A549 (cell line): ENCODE data around the gene MAPKAPK2. TPM values are rescaled to one million over a fixed set of nuclear protein-coding genes. Genes with fewer than 3 reads are reported as not detected.

Source experiments
- ATAC-seq, 2 experiments: fragments of 200-7000 bp in 1 of 2; fragments of >200 bp in 1 of 2; cut with Nextera tagmentation in 1 of 2; cut with Tn5 transposase in 1 of 2; 3 replicates each; pipeline versions ENCODE4 v1.8.0 to v1.9.1; 2018 to 2020; ENCODE audit warnings: mild to moderate bottlenecking in 1 of 2, moderate library complexity in 1 of 2
- CTCF ChIA-PET: fragments of 300-600 bp; sonication (Branson Sonifier 250); formaldehyde crosslinking; extraction: SDS; loops from one replicate; lab custom pipeline; 2021; ENCODE audit warnings: antibody characterized with exemption, inconsistent platforms; lab: Yijun Ruan, JAX
- POLR2A ChIA-PET: fragments of 350-600 bp; formaldehyde crosslinking; extraction: SDS; loops from one replicate; lab custom pipeline; 2021; ENCODE audit warnings: antibody characterized with exemption, inconsistent platforms; lab: Yijun Ruan, JAX
- DNase-seq, 2 experiments: peaks; one replicate each; pipeline versions ENCODE4 v3.0.0 to v3.0.0-alpha.2; 2011 to 2016; ENCODE audit warnings: low read depth in 1 of 2, low spot score in 1 of 2
- FAIRE-seq: peaks from 2 replicates; lab custom pipeline; 2011; peaks lifted over from hg19 to GRCh38; lab: Jason Lieb, UNC
- H3K27ac ChIP-seq, 2 experiments: fragments of >200 bp; sonication (Bioruptor Twin); formaldehyde crosslinking; 3 replicates each; pipeline ENCODE4 v1.5.1; 2016 to 2017
- H3K4me1 ChIP-seq: fragments of >200 bp; sonication (Bioruptor Twin); formaldehyde crosslinking; 3 replicates; pipeline ENCODE4 v1.6.1; 2016
- H3K4me2 ChIP-seq: fragments of >200 bp; sonication (Bioruptor Twin); formaldehyde crosslinking; 3 replicates; pipeline ENCODE4 v1.6.1; 2016
- H3K4me3 ChIP-seq: fragments of >200 bp; sonication (Bioruptor Twin); formaldehyde crosslinking; 3 replicates; pipeline ENCODE4 v1.5.1; 2016
- H3K9me3 ChIP-seq: fragments of >200 bp; sonication (Bioruptor Twin); formaldehyde crosslinking; 3 replicates; pipeline ENCODE4 v1.6.1; 2016
- CHD2 ChIP-seq: fragments of 150-350 bp; IDR thresholded peaks from 2 replicates; pipeline ENCODE4 v1.6.1; 2014; ENCODE audit warnings: low read length; ENCODE audit not compliant: partially characterized antibody
- CHD4 ChIP-seq: fragments of 200-600 bp; sonication (generic); IDR thresholded peaks from 2 replicates; pipeline ENCODE4 v1.6.1; 2016; ENCODE audit warnings: antibody characterized with exemption, mild to moderate bottlenecking, borderline replicate concordance
- EHF ChIP-seq: fragments of 250-450 bp; sonication (Bioruptor Pico); IDR thresholded peaks from 2 replicates; pipeline ENCODE4 v1.5.0; 2020; ENCODE audit warnings: mild to moderate bottlenecking
- EHMT2 ChIP-seq: fragments of 200-600 bp; sonication (generic); IDR thresholded peaks from 2 replicates; pipeline ENCODE4 v1.6.1; 2016; ENCODE audit warnings: antibody characterized with exemption, low read depth, mild to moderate bottlenecking, moderate library complexity
- EP300 ChIP-seq, 2 experiments: fragments of >200 bp; sonication (Bioruptor Twin); formaldehyde crosslinking; IDR thresholded peaks; 2 replicates in 1 of 2; 3 replicates in 1 of 2; pipeline ENCODE4 v1.6.1; 2016 to 2017
- FOSB ChIP-seq: fragments of 250-450 bp; sonication (Bioruptor Pico); IDR thresholded peaks from 2 replicates; pipeline ENCODE4 v1.5.0; 2020; ENCODE audit warnings: mild to moderate bottlenecking, moderate library complexity
- FOXS1 ChIP-seq: fragments of 250-450 bp; sonication (Bioruptor Pico); IDR thresholded peaks from 2 replicates; pipeline ENCODE4 v1.5.0; 2020; ENCODE audit warnings: mild to moderate bottlenecking, moderate library complexity
- GATA3 ChIP-seq: IDR thresholded peaks from 2 replicates; pipeline ENCODE4 v1.6.1; 2012; ENCODE audit warnings: borderline replicate concordance
- HDAC2 ChIP-seq: fragments of 200-600 bp; sonication (generic); IDR thresholded peaks from 2 replicates; pipeline ENCODE4 v1.6.1; 2016
- HEYL ChIP-seq: fragments of 250-450 bp; sonication (Bioruptor Pico); IDR thresholded peaks from 2 replicates; pipeline ENCODE4 v1.8.0; 2021; ENCODE audit warnings: mild to moderate bottlenecking, moderate library complexity
- HOXB13 ChIP-seq: fragments of 250-450 bp; sonication (Bioruptor Pico); IDR thresholded peaks from 2 replicates; pipeline ENCODE4 v1.5.0; 2020; ENCODE audit warnings: low read depth, mild to moderate bottlenecking, moderate library complexity
- JUN ChIP-seq, 2 experiments: fragments of >200 bp; sonication (Bioruptor Twin); formaldehyde crosslinking; IDR thresholded peaks; 2 replicates in 1 of 2; 3 replicates in 1 of 2; pipeline ENCODE4 v1.6.1; 2016 to 2017
- KDM5A ChIP-seq: fragments of 200-600 bp; sonication (generic); IDR thresholded peaks from 2 replicates; pipeline ENCODE4 v1.6.1; 2016; ENCODE audit warnings: antibody characterized with exemption, mild to moderate bottlenecking
- MAFK ChIP-seq: fragments of 450-650 bp; IDR thresholded peaks from 2 replicates; pipeline ENCODE4 v1.6.1; 2014; ENCODE audit not compliant: partially characterized antibody
- MYC ChIP-seq: IDR thresholded peaks from 2 replicates; pipeline ENCODE4 v1.6.1; 2012; ENCODE audit warnings: mild to moderate bottlenecking, inconsistent platforms, low read length, improper control_type of control experiment, borderline replicate concordance
- NFE2L2 ChIP-seq: fragments of 150-350 bp; conservative IDR thresholded peaks from 2 replicates; pipeline ENCODE4 v1.6.1; 2014; ENCODE audit warnings: low read length
- PHF8 ChIP-seq: fragments of 200-600 bp; sonication (generic); IDR thresholded peaks from 2 replicates; pipeline ENCODE4 v1.6.1; 2016; ENCODE audit warnings: low read depth, mild to moderate bottlenecking, antibody characterized with exemption, moderate library complexity, borderline replicate concordance
- POLR2A ChIP-seq: IDR thresholded peaks from 2 replicates; pipeline ENCODE4 v1.6.1; 2012; ENCODE audit warnings: mild to moderate bottlenecking, low read length
- RAD21 ChIP-seq, 2 experiments: fragments of >200 bp in 1 of 2; sonication (Bioruptor Twin) in 1 of 2; formaldehyde crosslinking in 1 of 2; IDR thresholded peaks in 1 of 2; conservative IDR thresholded peaks in 1 of 2; 2 replicates in 1 of 2; 3 replicates in 1 of 2; pipeline ENCODE4 v1.6.1; 2012 to 2018; ENCODE audit warnings: inconsistent platforms in 1 of 2
- RARB ChIP-seq: fragments of 250-450 bp; sonication (Bioruptor Pico); IDR thresholded peaks from 2 replicates; pipeline ENCODE4 v1.8.0; 2021; ENCODE audit warnings: mild to moderate bottlenecking, moderate library complexity
- TP53 ChIP-seq: fragments of 250-450 bp; sonication (Bioruptor Pico); IDR thresholded peaks from 2 replicates; pipeline ENCODE4 v1.5.0; 2021; ENCODE audit warnings: mild to moderate bottlenecking, moderate library complexity
- ZC3H11A ChIP-seq: fragments of 450-650 bp; IDR thresholded peaks from 2 replicates; pipeline ENCODE4 v1.6.1; 2014; ENCODE audit warnings: antibody characterized with exemption, mild to moderate bottlenecking
- WGBS: methylation state at CpG from one replicate; pipeline ENCODE4 v1.1.6; 2017; ENCODE audit errors: missing lambda C conversion rate; 5-methylcytosine and 5-hydroxymethylcytosine counted together
- polyA plus RNA-seq, 4 experiments: library from polyadenylated mRNA; depleted of rRNA in 3 of 4; stranded (reverse); fragments of >200 nt; fragmentation: RNase III in 1 of 4; extraction: RNeasy Plus Mini Kit Qiagen cat#74134 plus additional on column Dnase treatment in 1 of 4; gene quantifications; 2 replicates in 3 of 4; 3 replicates in 1 of 4; pipeline ENCODE4 v1.2.3, GENCODE V29; 2011 to 2017
- TF ChIP-seq, protein P1 (sequence below): fragments of 250-450 bp; sonication (Bioruptor Pico); IDR thresholded peaks from 2 replicates; pipeline ENCODE4 v1.5.0; 2021; ENCODE audit warnings: mild to moderate bottlenecking, moderate library complexity, borderline replicate concordance
- TF ChIP-seq, protein P2 (sequence below): IDR thresholded peaks from 2 replicates; pipeline ENCODE4 v1.6.1; 2012
- TF ChIP-seq, protein P3 (sequence below): fragments of 450-650 bp; IDR thresholded peaks from 2 replicates; pipeline ENCODE4 v1.6.1; 2014; ENCODE audit warnings: antibody characterized with exemption

MAPKAPK2 gene
- polyA plus RNA-seq, 2 of the 4 experiments (the other 2 are of a cell fraction): 37.2 to 43.0 TPM

DNA sequence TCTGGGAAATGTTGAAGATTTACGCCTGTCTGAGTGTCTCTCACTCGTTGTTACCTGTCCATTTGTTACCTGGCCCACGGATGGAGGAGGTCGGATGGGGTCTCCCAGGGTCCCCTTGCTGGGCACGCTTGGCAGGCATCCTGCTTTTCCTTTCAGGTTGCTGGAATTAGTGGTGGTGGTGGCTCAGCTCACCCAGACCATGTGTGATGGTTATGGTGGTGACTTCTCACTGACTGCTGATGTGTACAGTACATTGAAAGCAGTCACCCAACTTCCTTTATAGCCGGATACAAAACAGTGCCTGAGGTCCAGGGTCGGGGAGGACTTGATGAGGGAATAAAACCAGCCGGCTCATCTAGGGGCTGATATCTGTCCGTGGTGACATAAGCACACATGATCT is 19.5 kb downstream of the MAPKAPK2 start:
- no peak overlapping the region for H3K4me3 ChIP-seq
- CTCF ChIA-PET: interaction anchor here (1.2 to 2.9 kb wide), 8 partner anchors 9 to 208 kb away, joined by 3 to 14 read pairs (median 6); no protein-coding TSS in a partner anchor
- POLR2A ChIA-PET: no interaction called here
- no peaks in the 10 kb centered on the region for H3K9me3 ChIP-seq
- TF ChIP-seq, protein P1, sequence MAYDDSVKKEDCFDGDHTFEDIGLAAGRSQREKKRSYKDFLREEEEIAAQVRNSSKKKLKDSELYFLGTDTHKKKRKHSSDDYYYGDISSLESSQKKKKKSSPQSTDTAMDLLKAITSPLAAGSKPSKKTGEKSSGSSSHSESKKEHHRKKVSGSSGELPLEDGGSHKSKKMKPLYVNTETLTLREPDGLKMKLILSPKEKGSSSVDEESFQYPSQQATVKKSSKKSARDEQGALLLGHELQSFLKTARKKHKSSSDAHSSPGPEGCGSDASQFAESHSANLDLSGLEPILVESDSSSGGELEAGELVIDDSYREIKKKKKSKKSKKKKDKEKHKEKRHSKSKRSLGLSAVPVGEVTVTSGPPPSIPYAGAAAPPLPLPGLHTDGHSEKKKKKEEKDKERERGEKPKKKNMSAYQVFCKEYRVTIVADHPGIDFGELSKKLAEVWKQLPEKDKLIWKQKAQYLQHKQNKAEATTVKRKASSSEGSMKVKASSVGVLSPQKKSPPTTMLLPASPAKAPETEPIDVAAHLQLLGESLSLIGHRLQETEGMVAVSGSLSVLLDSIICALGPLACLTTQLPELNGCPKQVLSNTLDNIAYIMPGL (CRISPR knock-in tag): no peak
- TF ChIP-seq MYC (no peak), TP53 (no peak), CHD4 (no peak)
- TF ChIP-seq, protein P2, sequence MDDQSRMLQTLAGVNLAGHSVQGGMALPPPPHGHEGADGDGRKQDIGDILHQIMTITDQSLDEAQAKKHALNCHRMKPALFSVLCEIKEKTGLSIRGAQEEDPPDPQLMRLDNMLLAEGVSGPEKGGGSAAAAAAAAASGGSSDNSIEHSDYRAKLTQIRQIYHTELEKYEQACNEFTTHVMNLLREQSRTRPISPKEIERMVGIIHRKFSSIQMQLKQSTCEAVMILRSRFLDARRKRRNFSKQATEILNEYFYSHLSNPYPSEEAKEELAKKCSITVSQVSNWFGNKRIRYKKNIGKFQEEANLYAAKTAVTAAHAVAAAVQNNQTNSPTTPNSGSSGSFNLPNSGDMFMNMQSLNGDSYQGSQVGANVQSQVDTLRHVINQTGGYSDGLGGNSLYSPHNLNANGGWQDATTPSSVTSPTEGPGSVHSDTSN: no peak
- H3K4me2 ChIP-seq: peak overlapping the region; percentile 25; the same call in 1 of the 3 replicates
- WGBS: 88% methylated on average over 9 of the region's 9 CpGs
- ATAC-seq (no peak), DNase-seq (no peak), FAIRE-seq (no peak)
- H3K4me1 ChIP-seq: peaks cover 67% of the 10 kb centered on the region
- H3K27ac ChIP-seq: no peak overlapping the region; a peak in 1 of 6 replicates

- WGBS: 69% methylated on average over 4 of the region's 4 CpGs
- POLR2A ChIA-PET: no interaction called here
- CTCF ChIA-PET: interaction anchor here (1.0 to 12.1 kb wide), 13 partner anchors 9 to 207 kb away, joined by 3 to 116 read pairs (median 5); partner anchors contain the start of gene DYRK3
- H3K4me1 ChIP-seq: peaks cover 67% of the 10 kb centered on the region
- H3K27ac ChIP-seq: peak overlapping the region; percentile 17 to 23; a peak in 2 of 6 replicates
- TF ChIP-seq NFE2L2 (no peak), RAD21 (conservative IDR thresholded peaks at IDR 0.05 in 1 of 2, IDR thresholded peaks at IDR 0.05 in 1 of 2) (no peak), MAFK (no peak), HDAC2 (no peak), GATA3 (no peak), EP300 (IDR thresholded peaks at IDR 0.05) (no peak), HEYL (no peak), PHF8 (no peak), POLR2A (no peak), KDM5A (no peak), RARB (no peak), FOXS1 (CRISPR knock-in tag) (no peak), EHF (no peak), FOSB (CRISPR knock-in tag) (no peak)
- TF ChIP-seq, protein P3, sequence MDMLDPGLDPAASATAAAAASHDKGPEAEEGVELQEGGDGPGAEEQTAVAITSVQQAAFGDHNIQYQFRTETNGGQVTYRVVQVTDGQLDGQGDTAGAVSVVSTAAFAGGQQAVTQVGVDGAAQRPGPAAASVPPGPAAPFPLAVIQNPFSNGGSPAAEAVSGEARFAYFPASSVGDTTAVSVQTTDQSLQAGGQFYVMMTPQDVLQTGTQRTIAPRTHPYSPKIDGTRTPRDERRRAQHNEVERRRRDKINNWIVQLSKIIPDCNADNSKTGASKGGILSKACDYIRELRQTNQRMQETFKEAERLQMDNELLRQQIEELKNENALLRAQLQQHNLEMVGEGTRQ: no peak
- H3K4me3 ChIP-seq: no peak overlapping the region
- FAIRE-seq (no peak), DNase-seq (no peak), ATAC-seq (no peak)
- peak overlapping the region; percentile 25; the same call in 2 of the 3 replicates for H3K4me2 ChIP-seq
- H3K9me3 ChIP-seq: no peaks in the 10 kb centered on the region
Observed at GRCh38 chr1:206705191-206705590, 20.5 kb downstream of the MAPKAPK2 start.

GRCh38 chr1:206705726-206706297 is 21.1 kb downstream of the MAPKAPK2 start:
- H3K4me3 ChIP-seq: no peak overlapping the region

More at GRCh38 chr1:206705726-206706297, 21.1 kb downstream of the MAPKAPK2 start:
- Histone ChIP-seq H3K9me3 (no peaks in the 10 kb centered on the region), H3K4me2 (peak overlapping the region; percentile 25; the same call in 2 of the 3 replicates), H3K4me1 (peaks cover 67% of the 10 kb centered on the region), H3K27ac (peak overlapping the region; percentile 30 to 74; a peak in 2 of 6 replicates)
- ATAC-seq (no peak), FAIRE-seq (no peak), DNase-seq (no peak)
- ChIA-PET POLR2A (no interaction called here), CTCF (interaction anchor here (1.0 to 12.1 kb wide), 12 partner anchors 10 to 206 kb away, joined by 3 to 116 read pairs (median 6); partner anchors contain the start of gene DYRK3)
- TF ChIP-seq CHD4: no peak
- no peak for TF ChIP-seq RARB
- TF ChIP-seq EP300 (IDR thresholded peaks at IDR 0.05): no peak
- TF ChIP-seq, protein P3: no peak
- no peak for TF ChIP-seq JUN (IDR thresholded peaks at IDR 0.05)
- no peak for TF ChIP-seq EHMT2
- TF ChIP-seq ZC3H11A: no peak
- TF ChIP-seq CHD2: no peak
- no peak for TF ChIP-seq RAD21 (conservative IDR thresholded peaks at IDR 0.05 in 1 of 2, IDR thresholded peaks at IDR 0.05 in 1 of 2)
- no peak for TF ChIP-seq HOXB13
- WGBS: 86% methylated on average over 8 of the region's 8 CpGs
